GM19438 (cell line): ENCODE measurements around the gene YWHAE.
"Not testable (repeated sequence)": the region's sequence is repeated elsewhere in the genome, so short reads cannot be mapped to it uniquely, and the experiment has no call there.

Experiments
- ATAC-seq: cut with Tn5 transposase; IDR thresholded peaks from one replicate; pipeline ENCODE4 v1.9.1; 2021; ENCODE audit warnings: low read depth; ENCODE audit not compliant: unreplicated experiment

Gene YWHAE

DNA sequence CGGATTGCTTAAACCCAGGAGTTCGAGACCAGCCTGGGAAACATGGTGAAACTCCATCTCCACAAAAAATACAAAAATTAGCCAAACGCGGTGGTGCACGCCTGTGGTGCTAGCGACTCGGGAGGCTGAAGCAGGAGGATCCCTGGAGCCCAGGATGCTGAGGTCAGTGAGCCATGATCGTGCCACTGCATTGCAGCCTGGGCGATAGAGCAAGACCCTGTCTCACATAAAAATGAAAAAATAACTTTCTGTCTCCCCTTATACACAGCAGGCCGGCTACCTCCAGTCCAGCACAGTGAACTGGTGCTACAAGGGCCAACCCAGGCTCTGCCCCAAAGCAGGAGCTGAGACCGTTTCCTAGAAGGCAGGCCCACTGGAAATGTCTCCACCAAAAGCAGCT, 59.7 kb downstream of the YWHAE start:
- ATAC-seq: no peak

GRCh38 chr17:1331708-1332107, 68.3 kb downstream of the YWHAE start:
- no peak for ATAC-seq

DNA sequence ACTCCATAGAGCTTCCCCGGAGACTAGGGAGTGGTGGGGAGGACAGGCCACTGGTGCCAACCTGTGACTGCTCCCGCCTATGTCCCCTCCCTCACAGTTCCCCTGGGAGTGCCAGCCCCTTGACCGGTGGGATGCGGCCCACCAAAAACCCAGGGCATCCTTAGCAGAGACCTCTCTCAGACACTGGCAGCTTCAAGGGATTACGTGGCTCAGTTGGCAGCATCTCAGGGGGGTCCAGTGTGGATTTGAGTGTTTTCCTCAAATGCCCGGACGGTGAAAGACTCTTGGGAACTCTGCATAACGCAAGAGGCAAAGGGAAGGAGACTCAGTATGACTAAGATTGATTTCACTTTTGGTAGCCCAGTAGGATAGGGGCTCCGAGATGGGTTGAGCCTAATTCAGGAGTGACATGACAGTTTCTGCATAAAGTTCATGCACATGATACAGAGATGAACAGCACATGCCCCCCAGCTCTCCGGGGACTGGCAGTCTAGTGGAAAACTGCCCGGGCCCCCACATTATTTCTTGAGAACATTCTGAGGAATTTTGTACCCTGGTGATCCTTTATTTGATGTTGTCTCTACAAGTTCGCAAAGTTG, 70.2 kb downstream of the YWHAE start:
- no peak for ATAC-seq

- ATAC-seq: no peak
Observed at GRCh38 chr17:1328437-1328836, 71.6 kb downstream of the YWHAE start.

DNA sequence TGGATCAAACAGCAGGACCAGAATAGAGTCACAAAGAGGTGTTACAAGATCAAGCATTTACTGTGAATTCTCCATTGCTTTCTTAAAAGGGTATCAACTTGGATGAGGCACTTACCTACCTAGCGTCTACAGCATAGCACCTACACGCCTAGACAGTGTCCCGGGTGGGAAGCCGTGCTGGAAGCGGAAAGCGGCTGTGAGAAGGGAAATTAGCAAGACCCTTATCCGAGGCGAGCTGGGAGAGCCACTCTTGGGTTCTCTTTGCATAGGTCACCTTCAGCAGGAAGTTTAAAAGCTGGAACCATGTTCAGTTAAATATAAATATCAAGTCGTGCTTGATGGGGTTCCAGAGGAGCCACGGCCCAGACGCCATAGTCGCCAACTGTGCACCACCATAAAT, 74.3 kb downstream of the YWHAE start:
- no peak for ATAC-seq

DNA sequence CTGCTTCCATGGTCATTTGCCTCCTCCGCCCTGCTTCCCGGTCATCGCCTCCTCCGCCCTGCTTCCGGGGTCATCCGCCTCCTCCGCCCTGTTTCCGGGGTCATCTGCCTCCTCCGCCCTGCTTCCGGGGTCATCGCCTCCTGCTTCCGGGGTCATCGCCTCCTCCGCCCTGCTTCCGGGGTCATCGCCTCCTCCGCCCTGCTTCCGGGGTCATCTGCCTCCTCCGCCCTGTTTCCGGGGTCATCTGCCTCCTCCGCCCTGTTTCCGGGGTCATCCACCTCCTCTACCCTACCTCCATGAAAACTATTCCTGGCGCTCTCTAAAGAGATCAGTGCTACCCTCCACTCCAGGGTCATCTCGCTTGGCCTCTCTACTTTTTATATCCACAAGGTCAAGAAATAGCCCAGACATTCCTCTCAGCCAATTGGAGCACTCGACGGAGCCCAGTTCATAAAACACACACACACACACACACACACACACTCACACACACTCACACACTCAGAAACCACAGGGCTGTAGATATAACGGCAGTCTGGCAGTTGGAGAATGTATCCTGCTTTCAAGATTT, 75.7 kb downstream of the YWHAE start:
- ATAC-seq: no peak

DNA sequence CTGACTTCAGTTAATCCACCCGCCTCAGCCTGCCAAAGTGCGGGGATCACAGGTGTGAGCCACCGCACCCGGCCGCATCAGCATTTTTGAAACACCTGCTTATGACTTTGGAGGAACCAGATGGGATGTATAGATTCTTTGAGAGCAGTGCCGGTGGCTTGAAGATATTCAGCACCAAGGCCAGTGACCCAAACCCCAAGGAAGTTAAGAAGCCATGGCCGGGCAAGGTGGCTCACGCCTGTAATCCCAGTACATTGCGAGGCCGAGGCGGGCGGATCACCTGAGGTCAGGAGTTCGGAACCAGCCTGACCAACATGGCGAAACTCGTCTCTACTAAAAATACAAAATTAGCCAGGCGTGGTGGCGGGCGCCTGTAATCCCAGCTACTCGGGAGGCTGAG, 76.7 kb downstream of the YWHAE start:
- ATAC-seq: no peak

GRCh38 chr17:1322480-1322879, 77.5 kb downstream of the YWHAE start:
- no peak for ATAC-seq

GRCh38 chr17:1322014-1322428, 78.0 kb downstream of the YWHAE start:
- ATAC-seq: no peak

- no peak for ATAC-seq
Observed at GRCh38 chr17:1315891-1316403, 84.1 kb downstream of the YWHAE start.

DNA sequence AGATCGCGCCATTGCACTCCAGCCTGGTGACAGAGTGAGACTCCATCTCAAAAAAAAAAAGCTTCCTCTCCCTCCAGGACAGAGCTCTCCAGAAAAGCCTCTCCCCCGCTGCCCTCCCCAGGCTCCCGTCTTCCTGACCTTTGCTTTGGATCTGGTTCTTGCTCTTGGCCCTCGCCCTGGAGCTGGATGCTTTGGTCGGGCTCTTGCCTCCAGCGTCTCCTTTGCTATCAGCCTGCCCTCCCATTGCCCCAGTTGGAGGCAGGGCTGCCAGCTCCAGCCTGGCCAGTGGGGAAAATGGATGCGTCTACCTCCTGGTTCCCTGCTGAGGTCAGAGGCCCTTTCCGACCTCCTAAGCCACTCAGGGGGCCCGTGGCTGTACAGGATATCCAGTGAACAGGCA, 84.6 kb downstream of the YWHAE start:
- ATAC-seq: no peak

- ATAC-seq: no peak
Observed at GRCh38 chr17:1313270-1314005, 86.6 kb downstream of the YWHAE start.

- ATAC-seq: no peak
Observed at GRCh38 chr17:1312261-1312870, 87.7 kb downstream of the YWHAE start.

DNA sequence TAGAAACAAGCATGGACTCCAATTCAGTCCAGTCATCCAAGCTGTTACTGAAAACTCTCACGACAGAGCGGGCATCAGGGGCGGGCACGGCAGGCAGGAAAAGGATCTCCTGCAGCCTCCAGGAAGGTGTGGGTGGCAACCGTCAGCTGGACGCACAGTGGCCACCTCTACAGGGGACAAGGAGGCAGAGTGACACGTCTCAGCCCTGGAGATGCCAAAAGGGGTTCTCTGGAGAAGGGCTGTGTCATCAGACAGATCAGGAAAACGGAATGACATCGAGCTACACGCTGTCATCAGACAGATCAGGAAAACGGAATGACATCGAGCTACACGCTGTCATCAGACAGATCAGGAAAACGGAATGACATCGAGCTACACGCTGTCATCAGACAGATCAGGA, 92.2 kb downstream of the YWHAE start:
- not testable (repeated sequence) for ATAC-seq

- no peak for ATAC-seq
Observed at GRCh38 chr17:1304962-1305563, 95.0 kb downstream of the YWHAE start.

DNA sequence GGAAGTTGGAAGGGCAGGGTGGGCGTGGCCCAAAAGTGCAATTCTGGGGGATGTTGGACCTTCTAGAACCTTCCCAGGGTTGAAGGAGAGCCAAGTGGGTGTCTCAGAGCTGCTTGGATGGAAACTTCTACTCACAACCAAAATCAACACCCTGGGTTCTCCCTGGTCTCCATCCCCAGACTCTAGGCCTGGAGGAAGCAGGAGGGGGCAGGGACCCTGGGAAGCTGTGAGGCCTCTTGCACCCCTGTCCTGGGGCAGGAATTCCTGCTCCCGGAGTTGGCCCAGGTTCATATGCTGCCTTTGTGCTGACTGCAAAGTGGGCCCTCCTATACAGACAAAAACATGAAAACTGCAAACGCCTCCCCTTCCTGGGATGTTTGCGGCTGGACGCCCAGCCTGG, 95.5 kb downstream of the YWHAE start:
- ATAC-seq: no peak

- no peak for ATAC-seq
Observed at GRCh38 chr17:1302761-1303160, 97.3 kb downstream of the YWHAE start.

- ATAC-seq: no peak
Observed at GRCh38 chr17:1301546-1301945, 98.5 kb downstream of the YWHAE start.

- ATAC-seq: no peak
Observed at GRCh38 chr17:1300371-1300905, 99.6 kb downstream of the YWHAE start.

- no peak for ATAC-seq
Observed at GRCh38 chr17:1299552-1300370, 100.3 kb downstream of the YWHAE start.
